Keratinocyte (primary cell): ENCODE measurements around the gene MUC2. TPM values are rescaled to one million over a fixed set of nuclear protein-coding genes. Genes with fewer than 3 reads are reported as not detected.

Experiments
- DNase-seq: peaks from one replicate; pipeline ENCODE4 v3.0.0-alpha.2; 2011; ENCODE audit warnings: low read depth, missing footprints, low spot score
- FAIRE-seq: peaks from 2 replicates; lab custom pipeline; 2011; peaks lifted over from hg19 to GRCh38; lab: Jason Lieb, UNC
- H2AFZ ChIP-seq: 2 replicates; pipeline ENCODE4 v1.6.0; 2012; ENCODE audit warnings: low read length, control low read depth, inconsistent platforms; ENCODE audit not compliant: control insufficient read depth
- H3K27ac ChIP-seq: 2 replicates; pipeline ENCODE4 v1.5.1; 2011; ENCODE audit warnings: low read length; ENCODE audit not compliant: control insufficient read depth, insufficient read depth
- H3K27me3 ChIP-seq: 3 replicates; pipeline ENCODE4 v1.6.0; 2011; ENCODE audit warnings: low read length; ENCODE audit not compliant: control insufficient read depth, insufficient read depth; ENCODE audit errors: extremely low read depth
- H3K36me3 ChIP-seq, 2 experiments: 2 replicates in 1 of 2; 3 replicates in 1 of 2; pipeline ENCODE4 v1.5.1; 2011; ENCODE audit warnings: low read length in 2 of 2, mild to moderate bottlenecking in 1 of 2; ENCODE audit not compliant: control insufficient read depth in 2 of 2, insufficient read depth in 2 of 2; ENCODE audit errors: extremely low read depth in 1 of 2
- H3K4me1 ChIP-seq: 3 replicates; pipeline ENCODE4 v1.5.1; 2011; ENCODE audit warnings: low read length; ENCODE audit not compliant: control insufficient read depth, insufficient read depth; ENCODE audit errors: extremely low read depth
- H3K4me2 ChIP-seq: 3 replicates; pipeline ENCODE4 v1.6.0; 2011; ENCODE audit warnings: low read depth, low read length; ENCODE audit not compliant: control insufficient read depth, insufficient read depth; ENCODE audit errors: extremely low read depth
- H3K4me3 ChIP-seq, 3 experiments: fragments of 200-600 bp in 1 of 3; sonication (generic) in 1 of 3; 2 replicates in 2 of 3; 3 replicates in 1 of 3; pipeline ENCODE4 v1.5.1; 2011 to 2016; ENCODE audit warnings: low read length in 3 of 3, mild to moderate bottlenecking in 3 of 3, control low read depth in 2 of 3, inconsistent platforms in 1 of 3, low read depth in 1 of 3, mixed read lengths in 1 of 3, mixed run types in 1 of 3, moderate library complexity in 1 of 3; ENCODE audit not compliant: control insufficient read depth in 2 of 3, insufficient read depth in 2 of 3; ENCODE audit errors: extremely low read depth in 1 of 3
- H3K79me2 ChIP-seq: 2 replicates; pipeline ENCODE4 v1.6.0; 2012; ENCODE audit warnings: low read length; ENCODE audit not compliant: control insufficient read depth, insufficient read depth
- H3K9ac ChIP-seq: 3 replicates; pipeline ENCODE4 v1.6.0; 2011; ENCODE audit warnings: low read length; ENCODE audit not compliant: control insufficient read depth, insufficient read depth; ENCODE audit errors: extremely low read depth
- H3K9me1 ChIP-seq: 3 replicates; pipeline ENCODE4 v1.6.0; 2011; ENCODE audit warnings: low read length; ENCODE audit not compliant: control insufficient read depth, insufficient read depth; ENCODE audit errors: extremely low read depth
- H3K9me3 ChIP-seq: 2 replicates; pipeline ENCODE4 v1.5.1; 2012; ENCODE audit warnings: low read depth, low read length; ENCODE audit not compliant: control insufficient read depth
- H4K20me1 ChIP-seq: 3 replicates; pipeline ENCODE4 v1.6.0; 2011; ENCODE audit warnings: low read length; ENCODE audit not compliant: control insufficient read depth, insufficient read depth; ENCODE audit errors: extremely low read depth
- CTCF ChIP-seq, 3 experiments: IDR thresholded peaks in 1 of 3; conservative IDR thresholded peaks in 1 of 3; optimal IDR thresholded peaks in 1 of 3; 2 replicates in 2 of 3; 3 replicates in 1 of 3; pipeline versions ENCODE3 to v1.5.1; 2011; ENCODE audit warnings: low read length in 3 of 3, mild to moderate bottlenecking in 3 of 3, moderate library complexity in 2 of 3, control low read depth in 1 of 3, inconsistent platforms in 1 of 3; ENCODE audit not compliant: insufficient read depth in 2 of 3; ENCODE audit errors: extremely low read depth in 1 of 3
- EZH2 ChIP-seq: IDR thresholded peaks from one replicate; pipeline ENCODE4 v1.6.1; 2012; ENCODE audit warnings: inconsistent platforms, mild to moderate bottlenecking, low read length, moderate library complexity
- dilution Hi-C: fragments of 300-500 bp; cut with MboI; formaldehyde crosslinking; loops from one replicate; pipeline ENCODE4 v1.7.0; 2020; ENCODE audit warnings: low sequenced_read_pairs; ENCODE audit not compliant: extremely low pct_ligation_motif_present
- polyA plus RNA-seq, 5 experiments: library from polyadenylated mRNA; depleted of rRNA in 3 of 5; stranded (reverse) in 3 of 5; stranded (forward) in 1 of 5; unstranded in 1 of 5; fragments of >200 nt; gene quantifications; 1 replicate in 1 of 5; 2 replicates in 3 of 5; 3 replicates in 1 of 5; pipeline versions ENCODE4 v1.2.1 to v1.2.3, GENCODE V29; 2011 to 2012; ENCODE audit warnings: missing spikeins in 2 of 5, low read depth in 1 of 5, low replicate concordance in 1 of 5

MUC2 gene
- polyA plus RNA-seq, 1 donor (not counting 4 experiments of a cell fraction or from before 2014, with no cell fraction given), result not detected

- Histone ChIP-seq H3K9me1 (no peaks in the 10 kb centered on the region), H3K27ac (no peak overlapping the region), H2AFZ (no peak overlapping the region), H3K36me3 (no peaks in the 10 kb centered on the region), H3K9ac (no peak overlapping the region), H3K79me2 (no peaks in the 10 kb centered on the region), H3K9me3 (no peaks in the 10 kb centered on the region), H3K4me3 (no peak overlapping the region), H3K4me2 (no peak overlapping the region), H3K27me3 (no peaks in the 10 kb centered on the region), H3K4me1 (peaks cover 8% of the 10 kb centered on the region), H4K20me1 (no peaks in the 10 kb centered on the region)
- no peak for TF ChIP-seq CTCF (optimal IDR thresholded peaks at IDR 0.05 in 1 of 3, IDR thresholded peaks at IDR 0.05 in 1 of 3, conservative IDR thresholded peaks at IDR 0.05 in 1 of 3; ENCODE audit: extremely low read depth in 1 of 3, insufficient read depth in 2 of 3, low read length in 3 of 3)
- no peak for TF ChIP-seq EZH2
- DNase-seq (no peak), FAIRE-seq (no peak)
- dilution Hi-C loops, result no loop called here
Measured at GRCh38 chr11:1078191-1078601, 3.5 kb downstream of the MUC2 start.

- Histone ChIP-seq H3K4me2 (no peak overlapping the region), H4K20me1 (no peaks in the 10 kb centered on the region), H3K36me3 (no peaks in the 10 kb centered on the region), H3K4me1 (no peaks in the 10 kb centered on the region), H2AFZ (no peak overlapping the region), H3K4me3 (no peak overlapping the region), H3K27ac (no peak overlapping the region), H3K9me1 (no peaks in the 10 kb centered on the region), H3K27me3 (no peaks in the 10 kb centered on the region), H3K79me2 (no peaks in the 10 kb centered on the region), H3K9ac (no peak overlapping the region), H3K9me3 (no peaks in the 10 kb centered on the region)
- DNase-seq (no peak), FAIRE-seq (no peak)
- TF ChIP-seq CTCF (optimal IDR thresholded peaks at IDR 0.05 in 1 of 3, IDR thresholded peaks at IDR 0.05 in 1 of 3, conservative IDR thresholded peaks at IDR 0.05 in 1 of 3; ENCODE audit: extremely low read depth in 1 of 3, insufficient read depth in 2 of 3, low read length in 3 of 3), result no peak
- no peak for TF ChIP-seq EZH2
- dilution Hi-C loops, result no loop called here
Measured at GRCh38 chr11:1081601-1082311, 7.1 kb downstream of the MUC2 start.
